A549 (cell line): ENCODE results near the gene FAM193A.

ENCODE experiments used
- BHLHE40 ChIP-seq: IDR thresholded peaks from 2 replicates; pipeline ENCODE4 v1.6.1; 2012; ENCODE audit warnings: low read depth, low read length, inconsistent platforms
- CBX2 ChIP-seq: fragments of 200-600 bp; sonication (generic); IDR thresholded peaks from 2 replicates; pipeline ENCODE4 v1.6.1; 2016; ENCODE audit warnings: low read depth, mild to moderate bottlenecking, borderline replicate concordance
- HDAC2 ChIP-seq: fragments of 200-600 bp; sonication (generic); IDR thresholded peaks from 2 replicates; pipeline ENCODE4 v1.6.1; 2016
- HES2 ChIP-seq: fragments of >200 bp; sonication (Bioruptor Twin); formaldehyde crosslinking; IDR thresholded peaks from 2 replicates; pipeline ENCODE4 v1.6.1; 2016
- MAFK ChIP-seq: fragments of 450-650 bp; IDR thresholded peaks from 2 replicates; pipeline ENCODE4 v1.6.1; 2014; ENCODE audit not compliant: partially characterized antibody
- NR3C1 ChIP-seq: fragments of >200 bp; sonication (Bioruptor Twin); formaldehyde crosslinking; IDR thresholded peaks from 3 replicates; pipeline ENCODE4 v1.6.1; 2017
- PHF8 ChIP-seq: fragments of 200-600 bp; sonication (generic); IDR thresholded peaks from 2 replicates; pipeline ENCODE4 v1.6.1; 2016; ENCODE audit warnings: low read depth, mild to moderate bottlenecking, antibody characterized with exemption, moderate library complexity, borderline replicate concordance
- POLR2A ChIP-seq: IDR thresholded peaks from 2 replicates; pipeline ENCODE4 v1.6.1; 2012; ENCODE audit warnings: mild to moderate bottlenecking, low read length
- TF ChIP-seq, protein P1 (sequence below): fragments of >200 bp; sonication (Bioruptor Twin); formaldehyde crosslinking; IDR thresholded peaks from 3 replicates; pipeline ENCODE4 v1.5.1; 2016
- TF ChIP-seq, protein P2 (sequence below): fragments of 200-600 bp; sonication (generic); IDR thresholded peaks from 2 replicates; pipeline ENCODE4 v1.6.1; 2016; ENCODE audit warnings: antibody characterized with exemption, mild to moderate bottlenecking, moderate library complexity

GRCh38 chr4:2560167-2560566 lies 23.7 kb downstream of the FAM193A start:
- TF ChIP-seq CBX2 (no peak), POLR2A (no peak), BHLHE40 (no peak), MAFK (no peak), HDAC2 (no peak), PHF8 (no peak), NR3C1 (no peak), HES2 (no peak)
- TF ChIP-seq, protein P1, sequence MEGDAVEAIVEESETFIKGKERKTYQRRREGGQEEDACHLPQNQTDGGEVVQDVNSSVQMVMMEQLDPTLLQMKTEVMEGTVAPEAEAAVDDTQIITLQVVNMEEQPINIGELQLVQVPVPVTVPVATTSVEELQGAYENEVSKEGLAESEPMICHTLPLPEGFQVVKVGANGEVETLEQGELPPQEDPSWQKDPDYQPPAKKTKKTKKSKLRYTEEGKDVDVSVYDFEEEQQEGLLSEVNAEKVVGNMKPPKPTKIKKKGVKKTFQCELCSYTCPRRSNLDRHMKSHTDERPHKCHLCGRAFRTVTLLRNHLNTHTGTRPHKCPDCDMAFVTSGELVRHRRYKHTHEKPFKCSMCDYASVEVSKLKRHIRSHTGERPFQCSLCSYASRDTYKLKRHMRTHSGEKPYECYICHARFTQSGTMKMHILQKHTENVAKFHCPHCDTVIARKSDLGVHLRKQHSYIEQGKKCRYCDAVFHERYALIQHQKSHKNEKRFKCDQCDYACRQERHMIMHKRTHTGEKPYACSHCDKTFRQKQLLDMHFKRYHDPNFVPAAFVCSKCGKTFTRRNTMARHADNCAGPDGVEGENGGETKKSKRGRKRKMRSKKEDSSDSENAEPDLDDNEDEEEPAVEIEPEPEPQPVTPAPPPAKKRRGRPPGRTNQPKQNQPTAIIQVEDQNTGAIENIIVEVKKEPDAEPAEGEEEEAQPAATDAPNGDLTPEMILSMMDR = no peak
- TF ChIP-seq, protein P2, sequence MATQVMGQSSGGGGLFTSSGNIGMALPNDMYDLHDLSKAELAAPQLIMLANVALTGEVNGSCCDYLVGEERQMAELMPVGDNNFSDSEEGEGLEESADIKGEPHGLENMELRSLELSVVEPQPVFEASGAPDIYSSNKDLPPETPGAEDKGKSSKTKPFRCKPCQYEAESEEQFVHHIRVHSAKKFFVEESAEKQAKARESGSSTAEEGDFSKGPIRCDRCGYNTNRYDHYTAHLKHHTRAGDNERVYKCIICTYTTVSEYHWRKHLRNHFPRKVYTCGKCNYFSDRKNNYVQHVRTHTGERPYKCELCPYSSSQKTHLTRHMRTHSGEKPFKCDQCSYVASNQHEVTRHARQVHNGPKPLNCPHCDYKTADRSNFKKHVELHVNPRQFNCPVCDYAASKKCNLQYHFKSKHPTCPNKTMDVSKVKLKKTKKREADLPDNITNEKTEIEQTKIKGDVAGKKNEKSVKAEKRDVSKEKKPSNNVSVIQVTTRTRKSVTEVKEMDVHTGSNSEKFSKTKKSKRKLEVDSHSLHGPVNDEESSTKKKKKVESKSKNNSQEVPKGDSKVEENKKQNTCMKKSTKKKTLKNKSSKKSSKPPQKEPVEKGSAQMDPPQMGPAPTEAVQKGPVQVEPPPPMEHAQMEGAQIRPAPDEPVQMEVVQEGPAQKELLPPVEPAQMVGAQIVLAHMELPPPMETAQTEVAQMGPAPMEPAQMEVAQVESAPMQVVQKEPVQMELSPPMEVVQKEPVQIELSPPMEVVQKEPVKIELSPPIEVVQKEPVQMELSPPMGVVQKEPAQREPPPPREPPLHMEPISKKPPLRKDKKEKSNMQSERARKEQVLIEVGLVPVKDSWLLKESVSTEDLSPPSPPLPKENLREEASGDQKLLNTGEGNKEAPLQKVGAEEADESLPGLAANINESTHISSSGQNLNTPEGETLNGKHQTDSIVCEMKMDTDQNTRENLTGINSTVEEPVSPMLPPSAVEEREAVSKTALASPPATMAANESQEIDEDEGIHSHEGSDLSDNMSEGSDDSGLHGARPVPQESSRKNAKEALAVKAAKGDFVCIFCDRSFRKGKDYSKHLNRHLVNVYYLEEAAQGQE = no peak
